HCT116 (cell line): ENCODE measurements around the gene PCDH9. TPM values are rescaled to one million over a fixed set of nuclear protein-coding genes. Genes with fewer than 3 reads are reported as not detected.

ENCODE experiments used
- ATAC-seq: fragments of 200-7000 bp; cut with Tn5 transposase; 2 replicates; pipeline ENCODE4 v1.9.1; 2020; ENCODE audit warnings: mild to moderate bottlenecking, moderate library complexity
- BruUV-seq: library from RNA; stranded (reverse); fragments of 400-500 nt; replicated peaks from 2 replicates; lab custom pipeline; 2021; lab: Mats Ljungman, UMichigan
- CTCF ChIA-PET: fragments of 300-600 bp; sonication (Branson Sonifier 250); formaldehyde crosslinking; loops from one replicate; lab custom pipeline; 2021; ENCODE audit warnings: antibody characterized with exemption; lab: Charles Lee
- POLR2A ChIA-PET: fragments of 300-600, 350-600 bp; sonication (Branson Sonifier 250); formaldehyde crosslinking; loops from one replicate; lab custom pipeline; 2021; ENCODE audit warnings: antibody characterized with exemption; lab: Charles Lee
- RAD21 ChIA-PET, 2 experiments: fragments of 300-600 bp; sonication (Branson Sonifier 250); formaldehyde crosslinking; loops; one replicate each; lab custom pipeline; 2023; ENCODE audit warnings: low total read pairs in 2 of 2; ENCODE audit not compliant: uncharacterized antibody in 2 of 2, unreplicated experiment in 2 of 2, low non-redundant PET in 1 of 2; lab: Charles Lee
- DNase-seq: peaks from one replicate; pipeline ENCODE4 v3.0.0-alpha.2; 2010; ENCODE audit warnings: low read depth, low spot score
- H2AFZ ChIP-seq: fragments of 200-600 bp; shearing (Covaris generic), sonication (generic); 2 replicates; pipeline ENCODE4 v1.6.1; 2017; ENCODE audit warnings: low read depth, mixed run types, mixed read lengths, antibody characterized with exemption, low read length; ENCODE audit not compliant: poor library complexity, severe bottlenecking
- H3K27ac ChIP-seq: 2 replicates; pipeline ENCODE4 v1.5.1; 2012; ENCODE audit warnings: low read depth, low read length
- H3K27me3 ChIP-seq: fragments of 200-600 bp; sonication (generic); 2 replicates; pipeline ENCODE4 v1.6.1; 2016; ENCODE audit warnings: mixed run types, low read length, mixed read lengths; ENCODE audit not compliant: insufficient read depth
- H3K36me3 ChIP-seq, 2 experiments: fragments of 200-500 bp in 1 of 2; fragments of 200-600 bp in 1 of 2; sonication (Bioruptor generic) in 1 of 2; sonication (generic) in 1 of 2; 2 replicates each; pipeline versions ENCODE4 v1.5.1 to v1.6.1; 2014 to 2016; ENCODE audit warnings: low read length in 2 of 2, inconsistent platforms in 1 of 2, mixed read lengths in 1 of 2, mixed run types in 1 of 2; ENCODE audit not compliant: insufficient read depth in 2 of 2, control insufficient read depth in 1 of 2
- H3K4me1 ChIP-seq, 2 experiments: fragments of 200-600 bp in 1 of 2; sonication (generic) in 1 of 2; 2 replicates each; pipeline versions ENCODE4 v1.5.1 to v1.6.1; 2012 to 2017; ENCODE audit warnings: low read length in 2 of 2, inconsistent platforms in 1 of 2, mild to moderate bottlenecking in 1 of 2, mixed read lengths in 1 of 2, mixed run types in 1 of 2, moderate library complexity in 1 of 2; ENCODE audit not compliant: insufficient read depth in 2 of 2, control insufficient read depth in 1 of 2
- H3K4me2 ChIP-seq: fragments of 200-600 bp; sonication (generic); 2 replicates; pipeline ENCODE4 v1.6.1; 2017; ENCODE audit warnings: mixed run types, low read length, mixed read lengths
- H3K4me3 ChIP-seq, 2 experiments: fragments of 200-600 bp in 1 of 2; sonication (generic) in 1 of 2; replicated peaks in 1 of 2; 2 replicates each; pipeline ENCODE4 v1.5.1; 2011 to 2016; ENCODE audit warnings: low read length in 2 of 2, control low read depth in 1 of 2, low read depth in 1 of 2, mild to moderate bottlenecking in 1 of 2, mixed read lengths in 1 of 2, mixed run types in 1 of 2
- H3K79me2 ChIP-seq: fragments of 200-600 bp; sonication (generic); 2 replicates; pipeline ENCODE4 v1.6.1; 2017; ENCODE audit warnings: mild to moderate bottlenecking, mixed run types, low read length, moderate library complexity, mixed read lengths; ENCODE audit not compliant: insufficient read depth
- H3K9ac ChIP-seq: fragments of 200-600 bp; sonication (generic); 2 replicates; pipeline ENCODE4 v1.6.1; 2016; ENCODE audit warnings: low read length, mixed read lengths
- H3K9me2 ChIP-seq: fragments of 200-600 bp; sonication (generic), shearing (Covaris generic); 2 replicates; pipeline ENCODE4 v1.6.1; 2017; ENCODE audit warnings: mixed run types, mild to moderate bottlenecking, moderate library complexity; ENCODE audit not compliant: insufficient read depth
- H3K9me3 ChIP-seq, 2 experiments: fragments of 200-500 bp in 1 of 2; fragments of 200-600 bp in 1 of 2; sonication (Bioruptor generic) in 1 of 2; sonication (generic) in 1 of 2; 2 replicates each; pipeline ENCODE4 v1.6.1; 2014 to 2017; ENCODE audit warnings: low read length in 2 of 2, mixed read lengths in 2 of 2, inconsistent platforms in 1 of 2, low read depth in 1 of 2, mild to moderate bottlenecking in 1 of 2, mixed run types in 1 of 2, moderate library complexity in 1 of 2; ENCODE audit not compliant: control insufficient read depth in 1 of 2, insufficient read depth in 1 of 2
- H4K20me1 ChIP-seq: fragments of 200-600 bp; sonication (generic), shearing (Covaris generic); 2 replicates; pipeline ENCODE4 v1.6.1; 2017; ENCODE audit warnings: mixed run types, mild to moderate bottlenecking, moderate library complexity; ENCODE audit not compliant: insufficient read depth
- CBX3 ChIP-seq: IDR thresholded peaks from 2 replicates; pipeline ENCODE4 v1.6.1; 2012; ENCODE audit warnings: low read depth
- CEBPB ChIP-seq: IDR thresholded peaks from 2 replicates; pipeline ENCODE4 v1.6.1; 2012; ENCODE audit warnings: low read depth
- ELF1 ChIP-seq: IDR thresholded peaks from 2 replicates; pipeline ENCODE4 v1.6.1; 2012; ENCODE audit warnings: low read depth, borderline replicate concordance
- RAD21 ChIP-seq: IDR thresholded peaks from 2 replicates; pipeline ENCODE4 v1.6.1; 2012; ENCODE audit warnings: low read depth, mild to moderate bottlenecking
- REST ChIP-seq: IDR thresholded peaks from 2 replicates; pipeline ENCODE4 v1.6.1; 2012; ENCODE audit warnings: low read depth
- SRF ChIP-seq: IDR thresholded peaks from 2 replicates; pipeline ENCODE4 v1.6.1; 2012; ENCODE audit warnings: low read depth
- TCF7L2 ChIP-seq: IDR thresholded peaks from 2 replicates; pipeline ENCODE4 v1.7.0; 2011; ENCODE audit warnings: borderline replicate concordance, inconsistent platforms; ENCODE audit not compliant: insufficient read depth, insufficient read length; ENCODE audit errors: extremely low read depth
- intact Hi-C: fragments of 100-400 bp; cut with micrococcal nuclease; formaldehyde crosslinking; loops from 2 replicates; pipeline ENCODE4 v1.10.0; 2022
- total RNA-seq: library from RNA; stranded (reverse); gene quantifications from one replicate; pipeline ENCODE4 v1.2.1, GENCODE V29; 2021; ENCODE audit not compliant: unreplicated experiment
- TF ChIP-seq, protein P1 (sequence below): IDR thresholded peaks from 2 replicates; pipeline ENCODE4 v1.6.1; 2012
- TF ChIP-seq, protein P2 (sequence below): IDR thresholded peaks from 2 replicates; pipeline ENCODE4 v1.6.1; 2012

PCDH9 gene
- total RNA-seq, 1 experiment from 2014 or later, result 0.02 TPM

DNA sequence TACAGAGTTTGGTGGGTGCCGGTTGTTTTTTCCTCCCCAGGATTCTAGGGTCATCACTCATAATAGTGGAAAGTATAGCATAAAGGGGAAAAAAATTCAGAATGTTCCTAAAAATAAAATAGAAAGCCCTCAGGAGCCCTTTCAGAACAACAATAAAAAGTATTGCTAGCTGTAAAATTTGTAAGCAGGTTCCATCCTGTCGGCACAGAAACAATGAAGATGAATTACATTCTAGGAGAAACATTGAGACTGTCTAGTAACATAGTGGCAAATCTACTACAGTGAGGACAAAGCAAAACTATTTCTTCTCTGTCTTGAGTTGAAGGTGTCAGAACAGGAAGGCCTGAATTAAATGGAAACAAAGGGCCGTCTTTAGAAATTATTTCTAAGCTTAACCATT, 870.7 kb downstream of the PCDH9 start:
- ATAC-seq, result no peak
- Histone ChIP-seq H4K20me1 (no peaks in the 10 kb centered on the region), H3K79me2 (no peaks in the 10 kb centered on the region), H3K9me3 (no peaks in the 10 kb centered on the region), H3K9ac (no peak overlapping the region), H3K4me1 (no peaks in the 10 kb centered on the region), H3K27ac (no peak overlapping the region), H3K27me3 (no peaks in the 10 kb centered on the region), H3K4me2 (no peak overlapping the region), H2AFZ (no peak overlapping the region), H3K4me3 (no peak overlapping the region), H3K36me3 (no peaks in the 10 kb centered on the region), H3K9me2 (no peaks in the 10 kb centered on the region)
- ChIA-PET RAD21 (no interaction called here), CTCF (no interaction called here), POLR2A (no interaction called here)
- TF ChIP-seq RAD21 (no peak), REST (no peak), SRF (no peak), ELF1 (no peak), CEBPB (no peak), TCF7L2 (no peak), CBX3 (no peak)
- TF ChIP-seq, protein P1, sequence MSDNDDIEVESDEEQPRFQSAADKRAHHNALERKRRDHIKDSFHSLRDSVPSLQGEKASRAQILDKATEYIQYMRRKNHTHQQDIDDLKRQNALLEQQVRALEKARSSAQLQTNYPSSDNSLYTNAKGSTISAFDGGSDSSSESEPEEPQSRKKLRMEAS, result no peak
- TF ChIP-seq, protein P2, sequence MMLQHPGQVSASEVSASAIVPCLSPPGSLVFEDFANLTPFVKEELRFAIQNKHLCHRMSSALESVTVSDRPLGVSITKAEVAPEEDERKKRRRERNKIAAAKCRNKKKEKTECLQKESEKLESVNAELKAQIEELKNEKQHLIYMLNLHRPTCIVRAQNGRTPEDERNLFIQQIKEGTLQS, result no peak
- DNase-seq, result no peak
- intact Hi-C loops, result no loop called here
- BruUV-seq, result no TSS peak
